ACC112 (cell line): ENCODE results near the gene ARID1B.

Source experiments
- H2AFZ ChIP-seq: fragments of 200-600 bp; sonication (generic); one replicate; pipeline ENCODE4 v1.6.0; 2017; ENCODE audit warnings: antibody characterized with exemption, low read length; ENCODE audit not compliant: unreplicated experiment
- H3K27ac ChIP-seq: fragments of 200-600 bp; sonication (generic); 2 replicates; pipeline ENCODE4 v1.5.1; 2014; ENCODE audit warnings: low read depth, mild to moderate bottlenecking, antibody characterized with exemption, low read length, moderate library complexity
- H3K27me3 ChIP-seq: fragments of 200-600 bp; sonication (generic); 2 replicates; pipeline ENCODE4 v1.6.1; 2014; ENCODE audit warnings: mild to moderate bottlenecking, antibody characterized with exemption, low read length, moderate library complexity, mixed read lengths; ENCODE audit not compliant: insufficient read depth
- H3K36me3 ChIP-seq: fragments of 200-600 bp; sonication (generic); 2 replicates; pipeline ENCODE4 v1.6.1; 2016; ENCODE audit warnings: mild to moderate bottlenecking, antibody characterized with exemption, low read length, moderate library complexity, mixed read lengths; ENCODE audit not compliant: insufficient read depth
- H3K4me1 ChIP-seq: fragments of 200-600 bp; sonication (generic); one replicate; pipeline ENCODE4 v1.6.1; 2016; ENCODE audit warnings: low read length, mixed read lengths; ENCODE audit not compliant: insufficient read depth, unreplicated experiment, control insufficient read depth
- H3K4me3 ChIP-seq: fragments of 200-600 bp; sonication (generic); 2 replicates; pipeline ENCODE4 v1.5.1; 2014; ENCODE audit warnings: mild to moderate bottlenecking, low read depth, low read length
- H3K79me2 ChIP-seq: fragments of 200-600 bp; sonication (generic); one replicate; pipeline ENCODE4 v1.6.0; 2016; ENCODE audit warnings: low read length; ENCODE audit not compliant: control insufficient read depth, unreplicated experiment, insufficient read depth

The ARID1B gene

GRCh38 chr6:157049133-157049532 lies 272.0 kb downstream of the ARID1B start:
- no peaks in the 10 kb centered on the region for H3K27me3 ChIP-seq
- peaks cover 5% of the 10 kb centered on the region for H3K4me1 ChIP-seq
- peaks cover 11% of the 10 kb centered on the region for H3K79me2 ChIP-seq
- H3K36me3 ChIP-seq: no peaks in the 10 kb centered on the region
- no peak overlapping the region for H2AFZ ChIP-seq
- H3K27ac ChIP-seq: no peak overlapping the region
- no peak overlapping the region for H3K4me3 ChIP-seq

GRCh38 chr6:157050537-157051265 lies 273.5 kb downstream of the ARID1B start:
- no peaks in the 10 kb centered on the region for H3K4me1 ChIP-seq
- no peak overlapping the region for H3K4me3 ChIP-seq
- H3K79me2 ChIP-seq: peaks cover 11% of the 10 kb centered on the region
- no peak overlapping the region for H2AFZ ChIP-seq
- H3K36me3 ChIP-seq: 0 out of 2 replicates have a peak, but pooled peaks cover 8% of the 10 kb centered on the region
- no peak overlapping the region for H3K27ac ChIP-seq
- no peaks in the 10 kb centered on the region for H3K27me3 ChIP-seq

GRCh38 chr6:157054531-157054979 lies 277.4 kb downstream of the ARID1B start:
- H3K27ac ChIP-seq: no peak overlapping the region
- H3K36me3 ChIP-seq: 0 out of 2 replicates have a peak, but pooled peaks cover 9% of the 10 kb centered on the region
- no peaks in the 10 kb centered on the region for H3K4me1 ChIP-seq
- no peaks in the 10 kb centered on the region for H3K27me3 ChIP-seq
- H2AFZ ChIP-seq: no peak overlapping the region
- peaks cover 3% of the 10 kb centered on the region for H3K79me2 ChIP-seq
- H3K4me3 ChIP-seq: no peak overlapping the region

GRCh38 chr6:157055863-157056262 lies 278.7 kb downstream of the ARID1B start:
- 0 out of 2 replicates have a peak, but pooled peaks cover 9% of the 10 kb centered on the region for H3K36me3 ChIP-seq
- H3K79me2 ChIP-seq: peaks cover 5% of the 10 kb centered on the region
- H3K4me1 ChIP-seq: no peaks in the 10 kb centered on the region
- H2AFZ ChIP-seq: no peak overlapping the region
- H3K27me3 ChIP-seq: no peaks in the 10 kb centered on the region
- no peak overlapping the region for H3K27ac ChIP-seq
- no peak overlapping the region for H3K4me3 ChIP-seq

GRCh38 chr6:157056275-157056674 lies 279.1 kb downstream of the ARID1B start:
- Histone ChIP-seq H3K4me1 (no peaks in the 10 kb centered on the region), H2AFZ (no peak overlapping the region), H3K36me3 (0 out of 2 replicates have a peak, but pooled peaks cover 9% of the 10 kb centered on the region), H3K27ac (no peak overlapping the region), H3K27me3 (no peaks in the 10 kb centered on the region), H3K79me2 (peaks cover 6% of the 10 kb centered on the region), H3K4me3 (no peak overlapping the region)

GRCh38 chr6:157058574-157058973 lies 281.4 kb downstream of the ARID1B start:
- Histone ChIP-seq H3K79me2 (peaks cover 6% of the 10 kb centered on the region), H3K36me3 (0 out of 2 replicates have a peak, but pooled peaks cover 9% of the 10 kb centered on the region), H3K4me3 (no peak overlapping the region), H3K27me3 (no peaks in the 10 kb centered on the region), H3K27ac (no peak overlapping the region), H3K4me1 (no peaks in the 10 kb centered on the region), H2AFZ (no peak overlapping the region)

GRCh38 chr6:157059781-157060180 lies 282.6 kb downstream of the ARID1B start:
- Histone ChIP-seq H3K79me2 (peaks cover 6% of the 10 kb centered on the region), H3K27me3 (no peaks in the 10 kb centered on the region), H3K4me1 (no peaks in the 10 kb centered on the region), H2AFZ (no peak overlapping the region), H3K27ac (no peak overlapping the region), H3K4me3 (no peak overlapping the region), H3K36me3 (0 out of 2 replicates have a peak, but pooled peaks cover 9% of the 10 kb centered on the region)

GRCh38 chr6:157060440-157060952 lies 283.3 kb downstream of the ARID1B start:
- no peak overlapping the region for H3K4me3 ChIP-seq
- H3K27ac ChIP-seq: no peak overlapping the region
- H2AFZ ChIP-seq: no peak overlapping the region
- H3K79me2 ChIP-seq: peaks cover 6% of the 10 kb centered on the region
- no peaks in the 10 kb centered on the region for H3K27me3 ChIP-seq
- H3K36me3 ChIP-seq: 0 out of 2 replicates have a peak, but pooled peaks cover 3% of the 10 kb centered on the region
- no peaks in the 10 kb centered on the region for H3K4me1 ChIP-seq

- Histone ChIP-seq H3K27ac (no peak overlapping the region), H3K79me2 (peaks cover 13% of the 10 kb centered on the region), H3K4me1 (peaks cover 4% of the 10 kb centered on the region), H3K36me3 (no peaks in the 10 kb centered on the region), H3K4me3 (no peak overlapping the region), H2AFZ (no peak overlapping the region), H3K27me3 (no peaks in the 10 kb centered on the region)
Measured at GRCh38 chr6:157061770-157062594, 284.8 kb downstream of the ARID1B start.

GRCh38 chr6:157063176-157063905 lies 286.2 kb downstream of the ARID1B start:
- Histone ChIP-seq H3K4me3 (no peak overlapping the region), H3K27ac (no peak overlapping the region), H3K36me3 (no peaks in the 10 kb centered on the region), H3K27me3 (no peaks in the 10 kb centered on the region), H3K4me1 (peaks cover 6% of the 10 kb centered on the region), H2AFZ (no peak overlapping the region), H3K79me2 (peaks cover 13% of the 10 kb centered on the region)
